PC-3 (cell line): ENCODE measurements around the gene PORCN. TPM values are rescaled to one million over a fixed set of nuclear protein-coding genes. Genes with fewer than 3 reads are reported as not detected.

Experiments used
- ATAC-seq: fragments of 200-7000 bp; cut with Tn5 transposase; 2 replicates; pipeline ENCODE4 v1.9.1; 2020; ENCODE audit warnings: mild to moderate bottlenecking, moderate library complexity
- BruUV-seq: library from RNA; stranded (reverse); fragments of 400-500 nt; replicated peaks from 2 replicates; lab custom pipeline; 2021; lab: Mats Ljungman, UMichigan
- CTCF ChIA-PET: fragments of 300-600 bp; sonication (Branson Sonifier 250); formaldehyde crosslinking; loops from one replicate; lab custom pipeline; 2022; ENCODE audit warnings: antibody characterized with exemption; lab: Charles Lee
- POLR2A ChIA-PET: fragments of 300-600 bp; sonication (Branson Sonifier 250); formaldehyde crosslinking; loops from one replicate; lab custom pipeline; 2022; ENCODE audit warnings: antibody characterized with exemption; ENCODE audit not compliant: unreplicated experiment; lab: Charles Lee
- DNase-seq: peaks from one replicate; pipeline ENCODE4 v3.0.0-alpha.2; 2015
- H2AFZ ChIP-seq: fragments of 300-600 bp; sonication (generic); 2 replicates; pipeline ENCODE4 v1.6.0; 2016; ENCODE audit warnings: antibody characterized with exemption, low read length
- H3F3A ChIP-seq: fragments of 300-600 bp; sonication (generic); one replicate; pipeline ENCODE4 v1.6.0; 2017; ENCODE audit warnings: antibody characterized with exemption, low read length, control low read depth, mild to moderate bottlenecking; ENCODE audit not compliant: unreplicated experiment
- H3K27ac ChIP-seq: fragments of 300-600 bp; sonication (generic); 2 replicates; pipeline ENCODE4 v1.5.1; 2016; ENCODE audit warnings: mild to moderate bottlenecking, low read length
- H3K27me3 ChIP-seq: fragments of 300-600 bp; sonication (generic); 2 replicates; pipeline ENCODE4 v1.6.1; 2016; ENCODE audit warnings: low read length, mixed read lengths
- H3K36me3 ChIP-seq: fragments of 300-600 bp; sonication (generic); 2 replicates; pipeline ENCODE4 v1.6.1; 2016; ENCODE audit warnings: low read depth, mixed run types, low read length, mixed read lengths
- H3K4me1 ChIP-seq: fragments of 300-600 bp; sonication (generic); 2 replicates; pipeline ENCODE4 v1.5.1; 2016; ENCODE audit warnings: low read length; ENCODE audit not compliant: insufficient read depth
- H3K4me2 ChIP-seq: fragments of 300-600 bp; sonication (generic); 2 replicates; pipeline ENCODE4 v1.6.0; 2016; ENCODE audit warnings: low read length
- H3K4me3 ChIP-seq: fragments of 300-600 bp; sonication (generic); 2 replicates; pipeline ENCODE4 v1.5.1; 2016; ENCODE audit warnings: mild to moderate bottlenecking, low read length, mixed read lengths
- H3K79me2 ChIP-seq: fragments of 300-600 bp; sonication (generic); 2 replicates; pipeline ENCODE4 v1.6.1; 2017; ENCODE audit warnings: low read length, mixed read lengths
- H3K9ac ChIP-seq: fragments of 300-600 bp; sonication (generic); 2 replicates; pipeline ENCODE4 v1.6.0; 2016; ENCODE audit warnings: mild to moderate bottlenecking, low read length
- H3K9me2 ChIP-seq: fragments of 300-600 bp; sonication (generic); replicated peaks from 2 replicates; pipeline ENCODE4 v1.6.1; 2016; ENCODE audit warnings: mixed run types, low read length, mixed read lengths
- H3K9me3 ChIP-seq: fragments of 300-600 bp; sonication (generic); 2 replicates; pipeline ENCODE4 v1.6.1; 2016; ENCODE audit warnings: low read length, mixed read lengths
- H4K20me1 ChIP-seq: fragments of 300-600 bp; sonication (generic); 2 replicates; pipeline ENCODE4 v1.6.1; 2016; ENCODE audit warnings: low read length, mixed read lengths
- EZH2 ChIP-seq: fragments of 300-600 bp; sonication (generic); IDR thresholded peaks from one replicate; pipeline ENCODE4 v1.6.1; 2017; ENCODE audit warnings: antibody characterized with exemption, mild to moderate bottlenecking, low read length; ENCODE audit not compliant: unreplicated experiment
- EZH2phosphoT487 ChIP-seq: fragments of 300-600 bp; sonication (generic); IDR thresholded peaks from 2 replicates; pipeline ENCODE4 v1.6.1; 2018; ENCODE audit warnings: mild to moderate bottlenecking, antibody characterized with exemption, low read length, borderline replicate concordance
- intact Hi-C: fragments of 100-400 bp; cut with micrococcal nuclease; formaldehyde crosslinking; loops from 2 replicates; pipeline ENCODE4 v1.9.0; 2023
- total RNA-seq: library from RNA; depleted of rRNA; stranded (reverse); fragments of >200 nt; gene quantifications from 2 replicates; pipeline ENCODE4 v1.2.3, GENCODE V29; 2014
- TF ChIP-seq, protein P1 (sequence below): fragments of 300-600 bp; sonication (generic); conservative IDR thresholded peaks from 2 replicates; pipeline ENCODE4 v1.5.1; 2017; ENCODE audit warnings: antibody characterized with exemption, low read depth, mild to moderate bottlenecking, low read length

The PORCN gene
- total RNA-seq, 1 experiment from 2014 or later: 38.9 TPM

- CTCF ChIA-PET: no interaction called here
- no TSS peak for BruUV-seq
Measured at GRCh38 chrX:48512371-48512935, 3.7 kb downstream of the PORCN start.

DNA sequence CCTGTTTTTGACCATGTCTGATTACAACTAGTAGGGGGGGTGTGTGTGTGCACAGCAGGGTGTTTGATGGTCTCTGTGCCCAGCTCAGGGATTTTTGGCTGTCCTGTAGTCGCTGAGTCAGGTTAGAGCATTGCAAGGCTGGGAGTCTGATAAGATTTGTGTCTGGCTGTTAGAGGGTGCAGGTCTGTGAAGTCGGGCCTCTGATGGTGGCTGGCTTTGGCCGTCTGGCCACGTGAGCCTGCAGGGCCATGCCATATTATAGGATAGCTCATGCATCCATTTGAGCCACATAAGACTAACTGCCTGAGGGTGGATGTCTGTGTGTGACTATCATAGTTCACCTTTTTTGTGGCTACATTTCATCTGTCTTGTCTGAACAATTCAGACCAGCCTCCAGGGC lies 4.9 kb downstream of the PORCN start:
- CTCF ChIA-PET: no interaction called here

More at GRCh38 chrX:48512371-48512935, 3.7 kb downstream of the PORCN start:
- Histone ChIP-seq H3K36me3 (no peaks in the 10 kb centered on the region), H3K27ac (no peak overlapping the region), H4K20me1 (no peaks in the 10 kb centered on the region), H3K4me2 (no peak overlapping the region), H3K4me3 (no peak overlapping the region), H3K79me2 (peaks cover 19% of the 10 kb centered on the region; the same call in 1 of the 2 replicates), H3K9me2 (no peaks in the 10 kb centered on the region), H3F3A (no peaks in the 10 kb centered on the region), H3K9me3 (no peaks in the 10 kb centered on the region), H3K27me3 (no peaks in the 10 kb centered on the region), H2AFZ (no peak overlapping the region), H3K4me1 (peaks cover 11% of the 10 kb centered on the region; the same call in 1 of the 2 replicates), H3K9ac (no peak overlapping the region)
- DNase-seq (no peak), ATAC-seq (no peak)
- TF ChIP-seq, protein P1, sequence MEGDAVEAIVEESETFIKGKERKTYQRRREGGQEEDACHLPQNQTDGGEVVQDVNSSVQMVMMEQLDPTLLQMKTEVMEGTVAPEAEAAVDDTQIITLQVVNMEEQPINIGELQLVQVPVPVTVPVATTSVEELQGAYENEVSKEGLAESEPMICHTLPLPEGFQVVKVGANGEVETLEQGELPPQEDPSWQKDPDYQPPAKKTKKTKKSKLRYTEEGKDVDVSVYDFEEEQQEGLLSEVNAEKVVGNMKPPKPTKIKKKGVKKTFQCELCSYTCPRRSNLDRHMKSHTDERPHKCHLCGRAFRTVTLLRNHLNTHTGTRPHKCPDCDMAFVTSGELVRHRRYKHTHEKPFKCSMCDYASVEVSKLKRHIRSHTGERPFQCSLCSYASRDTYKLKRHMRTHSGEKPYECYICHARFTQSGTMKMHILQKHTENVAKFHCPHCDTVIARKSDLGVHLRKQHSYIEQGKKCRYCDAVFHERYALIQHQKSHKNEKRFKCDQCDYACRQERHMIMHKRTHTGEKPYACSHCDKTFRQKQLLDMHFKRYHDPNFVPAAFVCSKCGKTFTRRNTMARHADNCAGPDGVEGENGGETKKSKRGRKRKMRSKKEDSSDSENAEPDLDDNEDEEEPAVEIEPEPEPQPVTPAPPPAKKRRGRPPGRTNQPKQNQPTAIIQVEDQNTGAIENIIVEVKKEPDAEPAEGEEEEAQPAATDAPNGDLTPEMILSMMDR: no peak
- TF ChIP-seq EZH2 (no peak), EZH2phosphoT487 (no peak)
- POLR2A ChIA-PET: no interaction called here
- intact Hi-C loops: no loop called here

DNA sequence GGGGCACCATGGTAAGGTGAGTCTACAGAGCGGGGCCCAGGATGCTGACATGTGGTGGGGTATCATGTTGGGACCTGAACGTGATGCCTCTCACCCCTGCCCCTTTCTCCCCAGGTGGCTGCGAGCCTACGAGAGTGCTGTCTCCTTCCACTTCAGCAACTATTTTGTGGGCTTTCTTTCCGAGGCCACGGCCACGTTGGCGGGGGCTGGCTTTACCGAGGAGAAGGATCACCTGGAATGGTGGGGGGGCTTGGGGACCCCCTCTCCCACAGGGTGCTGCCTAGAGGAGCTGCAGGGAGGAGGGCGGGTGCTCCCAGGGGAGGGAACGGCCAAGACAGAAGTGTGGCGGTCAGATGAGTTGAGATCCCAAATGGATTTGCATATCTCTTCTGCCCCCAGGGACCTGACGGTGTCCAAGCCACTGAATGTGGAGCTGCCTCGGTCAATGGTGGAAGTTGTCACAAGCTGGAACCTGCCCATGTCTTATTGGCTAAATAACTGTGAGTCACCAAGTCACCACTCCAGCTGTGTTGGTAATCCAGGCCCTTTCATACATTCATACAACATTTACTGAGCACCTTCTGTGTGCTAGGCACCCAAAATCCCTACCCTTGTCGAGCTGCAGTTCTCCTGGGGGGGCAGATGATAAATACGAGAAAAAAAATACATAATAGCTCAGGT lies 5.5 kb downstream of the PORCN start:
- CTCF ChIA-PET: no interaction called here
- Histone ChIP-seq H4K20me1 (no peaks in the 10 kb centered on the region), H3K36me3 (no peaks in the 10 kb centered on the region), H3K27me3 (no peaks in the 10 kb centered on the region), H3K27ac (no peak overlapping the region), H2AFZ (no peak overlapping the region), H3K9me2 (no peaks in the 10 kb centered on the region), H3K4me2 (no peak overlapping the region), H3K4me1 (0 out of 2 replicates have a peak, but pooled peaks cover 6% of the 10 kb centered on the region), H3K9ac (no peak overlapping the region), H3K79me2 (peaks cover 9% of the 10 kb centered on the region; the same call in 1 of the 2 replicates), H3F3A (no peaks in the 10 kb centered on the region), H3K4me3 (no peak overlapping the region), H3K9me3 (no peaks in the 10 kb centered on the region)
- BruUV-seq: no TSS peak
- intact Hi-C loops: no loop called here
- TF ChIP-seq, protein P1: no peak
- TF ChIP-seq EZH2phosphoT487: no peak
- TF ChIP-seq EZH2: no peak
- ATAC-seq (no peak), DNase-seq (no peak)
- POLR2A ChIA-PET: no interaction called here

More for the DNA sequence above, 4.9 kb downstream of the PORCN start:
- Histone ChIP-seq H3K36me3 (no peaks in the 10 kb centered on the region), H3K4me2 (no peak overlapping the region), H2AFZ (no peak overlapping the region), H3K9me3 (no peaks in the 10 kb centered on the region), H3K4me3 (no peak overlapping the region), H3K27me3 (no peaks in the 10 kb centered on the region), H3K4me1 (0 out of 2 replicates have a peak, but pooled peaks cover 6% of the 10 kb centered on the region), H3K79me2 (peaks cover 13% of the 10 kb centered on the region; the same call in 1 of the 2 replicates), H3K9ac (no peak overlapping the region), H4K20me1 (no peaks in the 10 kb centered on the region), H3F3A (no peaks in the 10 kb centered on the region), H3K9me2 (no peaks in the 10 kb centered on the region), H3K27ac (no peak overlapping the region)
- POLR2A ChIA-PET: no interaction called here
- intact Hi-C loops: no loop called here
- no peak for TF ChIP-seq EZH2
- no peak for DNase-seq
- no peak for ATAC-seq
- BruUV-seq: no TSS peak
